BJ (cell line): ENCODE measurements around the gene SLC17A3. TPM values are rescaled to one million over a fixed set of nuclear protein-coding genes. Genes with fewer than 3 reads are reported as not detected.

ENCODE experiments used
- CTCF ChIA-PET: fragments of 350-600 bp; formaldehyde crosslinking; extraction: SDS; loops from one replicate; lab custom pipeline; 2021; ENCODE audit warnings: antibody characterized with exemption, inconsistent platforms; lab: Yijun Ruan, JAX
- POLR2A ChIA-PET: fragments of 300-600 bp; sonication (Branson Sonifier 250); formaldehyde crosslinking; extraction: SDS; loops from one replicate; lab custom pipeline; 2021; ENCODE audit warnings: antibody characterized with exemption; lab: Charles Lee
- DNase-seq: peaks from one replicate; pipeline ENCODE4 v3.0.0-alpha.2; 2011; ENCODE audit warnings: low read depth
- H3K27me3 ChIP-seq: 2 replicates; pipeline ENCODE4 v1.6.0; 2011; ENCODE audit warnings: low read length; ENCODE audit not compliant: control insufficient read depth, insufficient read depth
- H3K36me3 ChIP-seq: 2 replicates; pipeline ENCODE4 v1.5.1; 2011; ENCODE audit warnings: low read length; ENCODE audit not compliant: control insufficient read depth, insufficient read depth
- H3K4me3 ChIP-seq: 2 replicates; pipeline ENCODE4 v1.5.1; 2011; ENCODE audit warnings: low read depth, mild to moderate bottlenecking, control low read depth, low read length
- CTCF ChIP-seq: IDR thresholded peaks from 2 replicates; pipeline ENCODE4 v1.5.1; 2011; ENCODE audit warnings: low read depth, mild to moderate bottlenecking, control low read depth, inconsistent platforms, low read length, moderate library complexity; ENCODE audit not compliant: insufficient read depth
- polyA plus RNA-seq: library from polyadenylated mRNA; depleted of rRNA; stranded (reverse); fragments of >200 nt; gene quantifications from 2 replicates; pipeline ENCODE4 v1.2.3, GENCODE V29; 2011

Gene SLC17A3
- polyA plus RNA-seq, 1 experiment: not detected

DNA sequence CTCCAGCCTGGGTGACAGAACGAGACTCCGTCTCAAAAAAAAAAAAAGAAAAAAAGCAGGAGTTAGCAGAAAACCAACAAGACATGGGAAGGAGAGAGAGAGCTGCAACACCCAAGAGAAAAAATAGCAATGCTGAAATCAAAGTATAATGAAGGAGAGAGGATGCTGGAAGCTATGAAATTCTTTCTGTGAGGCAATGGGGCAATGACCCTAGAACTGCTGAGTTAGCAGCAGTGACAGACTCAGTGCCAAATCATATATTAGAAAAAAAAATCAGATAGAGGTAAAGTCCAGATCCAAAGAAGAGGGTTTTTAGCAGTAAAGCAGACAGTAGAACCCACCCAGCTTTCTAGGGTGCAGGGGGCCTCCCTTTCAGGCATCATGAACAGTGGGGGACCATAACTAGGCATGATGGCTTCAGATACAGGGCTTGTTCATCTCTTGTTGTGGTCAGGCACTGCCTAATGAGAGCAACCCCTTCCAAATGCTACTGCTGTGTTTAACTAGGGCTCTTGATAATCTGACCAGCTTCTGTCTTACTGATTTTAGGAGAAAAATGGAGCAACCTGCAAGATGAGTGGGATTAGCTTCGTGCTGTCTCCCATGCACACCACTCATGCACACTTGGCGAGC, 29.5 kb upstream of the SLC17A3 start:
- CTCF ChIA-PET: no interaction called here
- Histone ChIP-seq H3K27me3 (no peaks in the 10 kb centered on the region), H3K4me3 (no peak overlapping the region), H3K36me3 (no peaks in the 10 kb centered on the region)
- no peak for TF ChIP-seq CTCF
- POLR2A ChIA-PET: no interaction called here
- no peak for DNase-seq

DNA sequence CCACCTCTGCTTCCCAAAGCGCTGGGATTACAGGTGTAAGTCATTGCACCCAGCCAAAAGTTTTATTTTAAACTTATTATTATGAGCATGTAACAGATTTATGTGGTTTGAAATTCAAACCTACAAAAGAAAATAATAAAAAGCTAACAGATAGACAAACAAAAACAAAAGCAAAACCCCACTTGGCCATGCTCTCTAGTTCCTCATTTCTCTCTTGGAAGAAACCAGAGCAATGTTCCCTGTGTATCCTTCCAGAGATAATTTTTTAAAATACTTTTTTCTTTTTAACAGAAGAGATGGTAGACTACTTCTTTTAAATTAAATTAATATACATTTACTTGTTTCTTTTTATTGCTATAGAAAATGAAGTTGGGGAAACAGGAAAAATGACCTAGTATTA, 28.0 kb upstream of the SLC17A3 start:
- Histone ChIP-seq H3K27me3 (no peaks in the 10 kb centered on the region), H3K4me3 (no peak overlapping the region), H3K36me3 (no peaks in the 10 kb centered on the region)
- no peak for DNase-seq
- TF ChIP-seq CTCF: no peak
- ChIA-PET POLR2A (no interaction called here), CTCF (interaction anchor here (3.5 kb wide), 1 partner anchor 12 kb away, joined by 13 read pairs; no protein-coding TSS in a partner anchor)

DNA sequence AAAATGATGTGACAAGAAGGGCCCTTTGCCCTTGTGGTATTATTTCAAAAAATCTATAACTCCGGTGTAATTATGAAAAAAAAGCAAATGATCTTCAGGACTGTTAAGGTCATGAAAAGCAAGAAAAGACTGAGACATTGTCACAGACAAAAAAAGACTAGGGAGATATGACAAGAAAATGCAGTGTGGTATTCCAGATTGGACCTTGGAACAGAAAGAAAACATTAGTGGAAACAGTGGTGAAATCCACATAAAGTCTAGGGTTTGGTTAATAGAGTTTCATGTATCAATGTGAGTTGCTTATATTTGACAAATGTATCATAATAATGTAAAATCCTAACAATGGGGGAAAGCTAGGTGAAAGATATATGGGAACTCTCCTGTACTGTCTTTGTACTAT, 26.8 kb upstream of the SLC17A3 start:
- DNase-seq: no peak
- H3K4me3 ChIP-seq: no peak overlapping the region
- POLR2A ChIA-PET: no interaction called here
- no peaks in the 10 kb centered on the region for H3K27me3 ChIP-seq
- TF ChIP-seq CTCF: no peak
- CTCF ChIA-PET: interaction anchor here (2.3 to 3.5 kb wide), 2 partner anchors 9 to 11 kb away, joined by 8 to 13 read pairs; no protein-coding TSS in a partner anchor
- no peaks in the 10 kb centered on the region for H3K36me3 ChIP-seq

GRCh38 chr6:25899580-25900408, 25.8 kb upstream of the SLC17A3 start:
- ChIA-PET POLR2A (no interaction called here), CTCF (interaction anchor here (0.7 to 3.5 kb wide), 5 partner anchors 10 to 180 kb away, joined by 3 to 13 read pairs (median 4); no protein-coding TSS in a partner anchor)
- Histone ChIP-seq H3K36me3 (no peaks in the 10 kb centered on the region), H3K27me3 (no peaks in the 10 kb centered on the region), H3K4me3 (no peak overlapping the region)
- DNase-seq: no peak
- TF ChIP-seq CTCF: no peak

GRCh38 chr6:25899123-25899522, 25.1 kb upstream of the SLC17A3 start:
- CTCF ChIA-PET: interaction anchor here (0.6 to 3.5 kb wide), 6 partner anchors 9 to 179 kb away, joined by 3 to 13 read pairs (median 4); no protein-coding TSS in a partner anchor
- TF ChIP-seq CTCF: no peak
- no peak for DNase-seq
- Histone ChIP-seq H3K4me3 (no peak overlapping the region), H3K36me3 (no peaks in the 10 kb centered on the region), H3K27me3 (no peaks in the 10 kb centered on the region)
- POLR2A ChIA-PET: interaction anchor here (0.6 kb wide), 1 partner anchor 128 kb away, joined by 5 read pairs; a partner anchor contains a TSS
